Neuronal stem cell (in vitro differentiated cells): ENCODE data around the gene VDAC2.

Experiments used
- DNase-seq: peaks from one replicate; pipeline ENCODE4 v3.0.0-alpha.2; 2013; ENCODE audit warnings: low spot score
- H2AFZ ChIP-seq: one replicate; pipeline ENCODE4 v1.6.1; 2013; ENCODE audit warnings: mild to moderate bottlenecking, low read length, inconsistent platforms
- H2AK5ac ChIP-seq: 2 replicates; pipeline ENCODE4 v1.6.1; 2013; ENCODE audit warnings: low read depth, mild to moderate bottlenecking, inconsistent platforms, low read length, moderate library complexity, mixed read lengths
- H2BK120ac ChIP-seq: 2 replicates; pipeline ENCODE4 v1.6.1; 2013; ENCODE audit warnings: low read depth, mild to moderate bottlenecking, inconsistent platforms, low read length, moderate library complexity, mixed read lengths
- H2BK12ac ChIP-seq: one replicate; pipeline ENCODE4 v1.6.1; 2013; ENCODE audit warnings: low read length, inconsistent platforms
- H2BK15ac ChIP-seq: 2 replicates; pipeline ENCODE4 v1.6.1; 2013; ENCODE audit warnings: mild to moderate bottlenecking, low read length, inconsistent platforms, mixed read lengths
- H2BK5ac ChIP-seq: one replicate; pipeline ENCODE4 v1.6.1; 2013; ENCODE audit warnings: inconsistent platforms, mild to moderate bottlenecking, low read length, moderate library complexity
- H3K14ac ChIP-seq: one replicate; pipeline ENCODE4 v1.6.1; 2013; ENCODE audit warnings: low read length, inconsistent platforms
- H3K18ac ChIP-seq: 2 replicates; pipeline ENCODE4 v1.6.1; 2013; ENCODE audit warnings: low read length, inconsistent platforms
- H3K23ac ChIP-seq: 2 replicates; pipeline ENCODE4 v1.6.1; 2013; ENCODE audit warnings: low read depth, mild to moderate bottlenecking, mixed read lengths, low read length, inconsistent platforms; ENCODE audit not compliant: poor library complexity
- H3K27ac ChIP-seq: replicated peaks from 3 replicates; pipeline ENCODE4 v1.5.1; 2013; ENCODE audit warnings: low read length, inconsistent platforms
- H3K27me3 ChIP-seq, 3 experiments: 2 replicates each; pipeline ENCODE4 v1.6.1; 2013; ENCODE audit warnings: low read length in 3 of 3, mild to moderate bottlenecking in 2 of 3, inconsistent platforms in 1 of 3, low read depth in 1 of 3, mixed read lengths in 1 of 3, moderate library complexity in 1 of 3; ENCODE audit not compliant: control insufficient read depth in 3 of 3, insufficient read depth in 3 of 3
- H3K36me3 ChIP-seq, 2 donors: replicated peaks in 1 of 2; 2 replicates each; pipeline ENCODE4 v1.6.1; 2013; ENCODE audit warnings: low read length in 2 of 2; ENCODE audit not compliant: control insufficient read depth in 2 of 2, insufficient read depth in 2 of 2
- H3K4ac ChIP-seq: 2 replicates; pipeline ENCODE4 v1.6.1; 2013; ENCODE audit warnings: inconsistent platforms, mild to moderate bottlenecking, low read length, moderate library complexity
- H3K4me1 ChIP-seq, 2 donors: 1 replicate in 1 of 2; 2 replicates in 1 of 2; pipeline ENCODE4 v1.6.1; 2013; ENCODE audit warnings: low read length in 2 of 2, low read depth in 1 of 2; ENCODE audit not compliant: control insufficient read depth in 2 of 2, insufficient read depth in 1 of 2
- H3K4me2 ChIP-seq: one replicate; pipeline ENCODE4 v1.6.1; 2013; ENCODE audit warnings: mild to moderate bottlenecking, low read length, inconsistent platforms; ENCODE audit not compliant: insufficient read depth, poor library complexity, severe bottlenecking
- H3K4me3 ChIP-seq, 2 donors: 2 replicates each; pipeline ENCODE4 v1.5.1; 2013; ENCODE audit warnings: low read length in 2 of 2, mild to moderate bottlenecking in 2 of 2, inconsistent platforms in 1 of 2, moderate library complexity in 1 of 2
- H3K79me1 ChIP-seq: one replicate; pipeline ENCODE4 v1.6.1; 2013; ENCODE audit warnings: low read depth, mild to moderate bottlenecking, inconsistent platforms, low read length, moderate library complexity
- H3K9ac ChIP-seq: one replicate; pipeline ENCODE4 v1.6.1; 2013; ENCODE audit warnings: mild to moderate bottlenecking, low read depth, low read length, inconsistent platforms; ENCODE audit not compliant: poor library complexity
- H3K9me3 ChIP-seq, 2 donors: replicated peaks in 1 of 2; 2 replicates each; pipeline versions ENCODE3 to v1.6.1; 2013; ENCODE audit warnings: low read length in 2 of 2, mild to moderate bottlenecking in 2 of 2, inconsistent platforms in 1 of 2, low read depth in 1 of 2, mixed read lengths in 1 of 2, moderate library complexity in 1 of 2; ENCODE audit not compliant: control insufficient read depth in 2 of 2, insufficient read depth in 1 of 2
- H4K8ac ChIP-seq: one replicate; pipeline ENCODE4 v1.6.1; 2013; ENCODE audit warnings: low read depth, mild to moderate bottlenecking, inconsistent platforms, low read length, moderate library complexity
- H4K91ac ChIP-seq: one replicate; pipeline ENCODE4 v1.6.1; 2013; ENCODE audit warnings: low read length, low read depth, mild to moderate bottlenecking, inconsistent platforms; ENCODE audit not compliant: poor library complexity
- WGBS, 2 donors: extraction: QIAGEN DNeasy Blood & Tissue Kit; methylation state at CpG; one replicate each; pipeline ENCODE4 v1.1.7; 2013; ENCODE audit warnings: missing lambda C conversion rate in 2 of 2, mixed read lengths in 1 of 2; ENCODE audit not compliant: insufficient read length in 2 of 2, insufficient replicate concordance in 1 of 2; ENCODE audit errors: extremely low coverage in 2 of 2; 5-methylcytosine and 5-hydroxymethylcytosine counted together

VDAC2 gene

GRCh38 chr10:75239096-75239790 is 28.6 kb downstream of the VDAC2 start:
- WGBS, 2 donors: no CpG with 5 or more reads among the region's 11 CpGs
- Histone ChIP-seq H3K36me3 (no peaks in the 10 kb centered on the region), H3K4me1 (peaks cover 2 to 3% of the 10 kb centered on the region in 2 donors), H2BK5ac (peak overlapping the region; percentile 44), H3K27me3 (peaks cover 0 to 13% (median 5%) of the 10 kb centered on the region in 3 experiments), H2BK15ac (no peak overlapping the region), H2AFZ (no peak overlapping the region), H3K4me2 (no peak overlapping the region), H3K14ac (no peak overlapping the region), H4K8ac (no peak overlapping the region), H3K9ac (no peak overlapping the region), H3K27ac (no peak overlapping the region), H3K9me3 (no peaks in the 10 kb centered on the region), H3K18ac (no peak overlapping the region), H4K91ac (no peak overlapping the region), H2BK12ac (no peak overlapping the region), H3K79me1 (no peaks in the 10 kb centered on the region), H3K4me3 (no peak overlapping the region), H2AK5ac (peak overlapping the region; percentile 66), H3K4ac (no peak overlapping the region), H2BK120ac (no peak overlapping the region), H3K23ac (no peak overlapping the region)
- DNase-seq: no peak

GRCh38 chr10:75240329-75241076 is 29.9 kb downstream of the VDAC2 start:
- H3K18ac ChIP-seq: no peak overlapping the region
- H2BK5ac ChIP-seq: peak overlapping the region; percentile 44
- H3K4ac ChIP-seq: no peak overlapping the region
- H4K8ac ChIP-seq: no peak overlapping the region
- H3K14ac ChIP-seq: no peak overlapping the region
- H2BK15ac ChIP-seq: no peak overlapping the region
- peaks cover 0 to 13% (median under 1%) of the 10 kb centered on the region in 3 experiments for H3K27me3 ChIP-seq
- H3K79me1 ChIP-seq: no peaks in the 10 kb centered on the region
- H3K4me2 ChIP-seq: no peak overlapping the region
- H2AFZ ChIP-seq: no peak overlapping the region
- no peak overlapping the region for H2BK120ac ChIP-seq
- no peak overlapping the region for H3K27ac ChIP-seq
- H3K36me3 ChIP-seq: no peaks in the 10 kb centered on the region
- H2BK12ac ChIP-seq: no peak overlapping the region
- no peak overlapping the region for H3K23ac ChIP-seq
- H4K91ac ChIP-seq: no peak overlapping the region
- DNase-seq: no peak
- H2AK5ac ChIP-seq: no peak overlapping the region
- H3K9ac ChIP-seq: no peak overlapping the region
- peaks cover 0 to 3% of the 10 kb centered on the region in 2 donors for H3K4me1 ChIP-seq
- no peak overlapping the region for H3K4me3 ChIP-seq
- WGBS, 2 donors: no CpG with 5 or more reads among the region's 12 CpGs
- no peaks in the 10 kb centered on the region for H3K9me3 ChIP-seq

- Histone ChIP-seq H2BK15ac (no peak overlapping the region), H2BK5ac (no peak overlapping the region), H3K4ac (no peak overlapping the region), H3K9me3 (no peaks in the 10 kb centered on the region), H3K23ac (no peak overlapping the region), H3K36me3 (no peaks in the 10 kb centered on the region), H2AK5ac (no peak overlapping the region), H3K9ac (no peak overlapping the region), H3K14ac (no peak overlapping the region), H2AFZ (no peak overlapping the region), H3K18ac (peak overlapping the region; percentile 8), H4K91ac (no peak overlapping the region), H4K8ac (no peak overlapping the region), H2BK12ac (no peak overlapping the region), H3K27ac (no peak overlapping the region), H3K4me3 (no peak overlapping the region), H2BK120ac (no peak overlapping the region), H3K27me3 (peaks cover 0 to 13% (median 0%) of the 10 kb centered on the region in 3 experiments), H3K79me1 (no peaks in the 10 kb centered on the region), H3K4me1 (peaks cover 0 to 2% of the 10 kb centered on the region in 2 donors), H3K4me2 (no peak overlapping the region)
- no peak for DNase-seq
- no CpG with 5 or more reads among the region's 10 CpGs for WGBS, 2 donors
Measured at GRCh38 chr10:75243426-75243825, 32.8 kb downstream of the VDAC2 start.
